Natural killer cell (primary cell): ENCODE measurements around the gene TMCO4. TPM values are rescaled to one million over a fixed set of nuclear protein-coding genes. Genes with fewer than 3 reads are reported as not detected.

Source experiments
- ATAC-seq, 3 donors: fragments of 150-1000 bp in 2 of 3; fragments of 200-7000 bp in 1 of 3; cut with Tn5 transposase; 1 replicate in 1 of 3; 2 replicates in 2 of 3; pipeline ENCODE4 v1.10.0; 2021; ENCODE audit warnings: mild to moderate bottlenecking in 2 of 3, moderate library complexity in 2 of 3
- DNase-seq, 2 donors: peaks; one replicate each; pipeline versions ENCODE4 v3.0.0 to v3.0.0-alpha.2; 2013 to 2021; ENCODE audit warnings: mixed read lengths in 1 of 2
- H3K27ac ChIP-seq: one replicate; pipeline ENCODE4 v1.5.1; 2013; ENCODE audit warnings: mild to moderate bottlenecking, low read length
- H3K27me3 ChIP-seq: one replicate; pipeline ENCODE4 v1.6.1; 2013; ENCODE audit warnings: low read length; ENCODE audit not compliant: control insufficient read depth, insufficient read depth
- H3K36me3 ChIP-seq: one replicate; pipeline ENCODE4 v1.6.1; 2013; ENCODE audit warnings: low read length; ENCODE audit not compliant: control insufficient read depth, insufficient read depth
- H3K4me1 ChIP-seq: one replicate; pipeline ENCODE4 v1.6.1; 2013; ENCODE audit warnings: low read length; ENCODE audit not compliant: control insufficient read depth, insufficient read depth
- H3K4me3 ChIP-seq: one replicate; pipeline ENCODE4 v1.5.1; 2013; ENCODE audit warnings: low read length
- H3K9me3 ChIP-seq: one replicate; pipeline ENCODE4 v1.6.1; 2013; ENCODE audit warnings: low read length; ENCODE audit not compliant: control insufficient read depth, insufficient read depth
- H3K27ac Mint-ChIP-seq, 2 donors: one replicate each; pipeline ENCODE4 v1.8.0; 2022; ENCODE audit warnings: mild to moderate bottlenecking in 2 of 2, mixed read lengths in 2 of 2, moderate library complexity in 1 of 2
- H3K27me3 Mint-ChIP-seq, 2 donors: one replicate each; pipeline ENCODE4 v1.8.0; 2022; ENCODE audit warnings: low read depth in 2 of 2, mixed read lengths in 2 of 2
- H3K36me3 Mint-ChIP-seq: one replicate; pipeline ENCODE4 v1.8.0; 2022; ENCODE audit warnings: mixed read lengths
- H3K4me1 Mint-ChIP-seq, 2 donors: one replicate each; pipeline ENCODE4 v1.8.0; 2022; ENCODE audit warnings: mixed read lengths in 2 of 2
- H3K4me3 Mint-ChIP-seq: one replicate; pipeline ENCODE4 v1.8.0; 2022; ENCODE audit warnings: mild to moderate bottlenecking, moderate library complexity, mixed read lengths
- H3K9me3 Mint-ChIP-seq, 2 donors: one replicate each; pipeline ENCODE4 v1.8.0; 2022; ENCODE audit warnings: mixed read lengths in 2 of 2
- WGBS: methylation state at CpG from one replicate; pipeline ENCODE4 v1.1.7; 2013; ENCODE audit warnings: missing lambda C conversion rate; ENCODE audit not compliant: insufficient coverage; 5-methylcytosine and 5-hydroxymethylcytosine counted together
- intact Hi-C: fragments of 100-400 bp; cut with micrococcal nuclease; formaldehyde crosslinking; loops from one replicate; pipeline ENCODE4 v1.14.2; 2022
- total RNA-seq, 4 donors: library from RNA; stranded (reverse); fragments of 120-200 nt in 1 of 4; gene quantifications; one replicate each; pipeline versions ENCODE4 v1.2.3 to v1.2.4, GENCODE V29; 2013 to 2022
- TF ChIP-seq, protein P1 (sequence below): fragments of 200-600 bp; IDR thresholded peaks from one replicate; pipeline ENCODE4 v1.8.0; 2022; ENCODE audit warnings: antibody characterized with exemption

TMCO4 gene
- total RNA-seq, 3 donors from 2014 or later (not counting 1 experiment from before 2014, with no cell fraction given): 14.2 to 21.5 (median 18.3) TPM

DNA sequence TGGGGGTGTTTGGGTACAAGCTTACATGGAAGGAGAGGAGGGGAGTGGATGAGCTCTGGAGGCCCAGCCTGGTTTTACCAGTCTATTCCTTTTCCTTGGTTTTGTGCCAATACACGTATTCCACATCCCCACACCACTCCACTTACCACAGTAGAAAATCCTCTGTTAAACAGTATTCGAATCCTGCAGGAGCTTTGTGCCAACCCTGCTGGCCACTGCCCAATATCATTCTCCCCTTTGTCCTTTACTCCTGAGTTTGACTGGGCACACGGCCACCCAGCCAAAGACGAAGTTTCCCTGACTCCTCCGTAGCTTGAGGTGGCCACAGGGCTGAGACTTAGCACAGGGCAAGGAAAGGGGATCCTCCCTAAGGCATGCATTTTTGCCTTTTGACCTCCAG, 61.6 kb downstream of the TMCO4 start:
- Histone ChIP-seq H3K4me1 (no peaks in the 10 kb centered on the region), H3K27me3 (no peaks in the 10 kb centered on the region), H3K9me3 (no peaks in the 10 kb centered on the region), H3K36me3 (peaks cover 5% of the 10 kb centered on the region), H3K4me3 (no peak overlapping the region), H3K27ac (no peak overlapping the region)
- H3K36me3 Mint-ChIP-seq: no peaks in the 10 kb centered on the region
- H3K9me3 Mint-ChIP-seq: no peaks in the 10 kb centered on the region
- no peaks in the 10 kb centered on the region for H3K4me1 Mint-ChIP-seq
- TF ChIP-seq, protein P1, sequence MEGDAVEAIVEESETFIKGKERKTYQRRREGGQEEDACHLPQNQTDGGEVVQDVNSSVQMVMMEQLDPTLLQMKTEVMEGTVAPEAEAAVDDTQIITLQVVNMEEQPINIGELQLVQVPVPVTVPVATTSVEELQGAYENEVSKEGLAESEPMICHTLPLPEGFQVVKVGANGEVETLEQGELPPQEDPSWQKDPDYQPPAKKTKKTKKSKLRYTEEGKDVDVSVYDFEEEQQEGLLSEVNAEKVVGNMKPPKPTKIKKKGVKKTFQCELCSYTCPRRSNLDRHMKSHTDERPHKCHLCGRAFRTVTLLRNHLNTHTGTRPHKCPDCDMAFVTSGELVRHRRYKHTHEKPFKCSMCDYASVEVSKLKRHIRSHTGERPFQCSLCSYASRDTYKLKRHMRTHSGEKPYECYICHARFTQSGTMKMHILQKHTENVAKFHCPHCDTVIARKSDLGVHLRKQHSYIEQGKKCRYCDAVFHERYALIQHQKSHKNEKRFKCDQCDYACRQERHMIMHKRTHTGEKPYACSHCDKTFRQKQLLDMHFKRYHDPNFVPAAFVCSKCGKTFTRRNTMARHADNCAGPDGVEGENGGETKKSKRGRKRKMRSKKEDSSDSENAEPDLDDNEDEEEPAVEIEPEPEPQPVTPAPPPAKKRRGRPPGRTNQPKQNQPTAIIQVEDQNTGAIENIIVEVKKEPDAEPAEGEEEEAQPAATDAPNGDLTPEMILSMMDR: no peak
- ATAC-seq (no peak), DNase-seq (no peak)
- 94% methylated on average over 5 of the region's 5 CpGs for WGBS
- H3K27ac Mint-ChIP-seq: no peak overlapping the region
- H3K4me3 Mint-ChIP-seq: no peak overlapping the region
- H3K27me3 Mint-ChIP-seq: no peaks in the 10 kb centered on the region
- intact Hi-C loops: no loop called here

DNA sequence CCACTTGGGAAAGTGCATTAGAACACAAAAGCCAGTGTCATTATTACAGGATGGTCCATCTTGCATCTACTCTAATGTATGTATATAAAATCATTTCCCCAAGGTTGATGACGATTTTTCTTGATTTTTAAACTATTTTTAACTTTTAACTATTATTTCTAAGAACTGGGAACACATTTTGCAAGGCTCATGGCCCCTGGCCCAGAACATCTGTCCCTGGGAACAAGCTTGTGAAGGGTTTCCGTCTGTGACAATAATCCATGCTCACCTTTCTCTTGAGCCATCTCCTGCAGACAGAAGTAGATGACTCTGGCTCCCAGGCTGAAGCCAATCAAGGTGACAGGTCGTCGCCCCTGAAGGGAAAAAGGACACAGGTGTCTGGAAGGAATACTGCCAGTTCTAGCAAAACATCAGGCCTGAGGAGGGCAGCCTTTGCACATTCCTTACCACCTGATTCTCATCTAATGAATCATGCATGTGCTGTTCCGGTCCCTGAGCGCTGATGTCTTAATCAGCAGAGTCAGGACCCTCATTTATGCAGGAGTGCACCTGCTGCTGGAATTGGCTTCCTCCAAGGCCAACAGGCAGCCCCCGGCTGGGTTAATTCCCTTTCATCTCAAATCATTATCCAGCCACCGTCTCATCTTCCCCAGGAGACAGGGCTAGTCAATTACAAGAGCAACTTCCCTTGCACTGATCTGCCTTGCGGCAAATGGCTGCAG, 62.5 kb downstream of the TMCO4 start:
- Mint-ChIP-seq H3K4me3 (no peak overlapping the region), H3K36me3 (no peaks in the 10 kb centered on the region), H3K4me1 (no peaks in the 10 kb centered on the region), H3K27ac (no peak overlapping the region), H3K9me3 (no peaks in the 10 kb centered on the region), H3K27me3 (no peaks in the 10 kb centered on the region)
- H3K4me1 ChIP-seq: no peaks in the 10 kb centered on the region
- TF ChIP-seq, protein P1: no peak
- peaks cover 5% of the 10 kb centered on the region for H3K36me3 ChIP-seq
- no peak overlapping the region for H3K4me3 ChIP-seq
- WGBS: 95% methylated on average over 9 of the region's 9 CpGs
- DNase-seq: no peak
- no peaks in the 10 kb centered on the region for H3K27me3 ChIP-seq
- intact Hi-C loops: no loop called here
- no peak overlapping the region for H3K27ac ChIP-seq
- ATAC-seq: no peak
- no peaks in the 10 kb centered on the region for H3K9me3 ChIP-seq

DNA sequence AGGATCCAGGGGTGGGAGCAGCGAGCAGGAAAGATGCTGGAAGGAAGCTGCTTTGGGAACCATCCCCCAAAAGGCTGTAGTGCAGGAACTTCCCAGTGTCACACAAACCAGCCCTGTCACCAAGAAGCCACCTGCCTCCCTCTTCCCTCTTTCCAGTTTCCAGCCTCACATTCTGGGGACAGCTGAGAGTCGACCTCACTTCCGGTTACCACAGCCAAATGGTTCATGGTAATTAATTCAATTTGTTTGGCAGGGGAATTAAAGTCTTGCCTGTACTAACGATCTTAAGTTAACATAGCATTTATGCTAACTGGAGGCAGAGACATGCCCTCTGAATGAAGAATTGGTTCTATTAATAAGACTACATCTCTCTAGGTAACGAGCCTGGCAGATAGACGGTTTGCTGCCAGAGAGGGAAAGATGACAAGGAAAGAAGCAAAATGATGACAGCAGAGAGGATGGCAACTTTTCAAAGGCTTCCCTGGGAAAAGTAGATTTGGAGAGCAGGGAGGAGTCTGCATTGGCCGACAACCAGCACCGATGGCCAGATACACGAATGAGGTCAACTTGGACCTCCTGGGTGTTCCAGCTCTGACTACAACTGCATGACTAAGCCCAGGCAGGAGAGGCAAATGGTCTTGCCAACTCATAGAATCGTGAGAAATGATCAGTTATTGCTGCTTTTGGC, 64.1 kb downstream of the TMCO4 start:
- no peak overlapping the region for H3K27ac Mint-ChIP-seq
- Histone ChIP-seq H3K27ac (no peak overlapping the region), H3K4me1 (no peaks in the 10 kb centered on the region), H3K27me3 (no peaks in the 10 kb centered on the region), H3K4me3 (no peak overlapping the region), H3K9me3 (no peaks in the 10 kb centered on the region), H3K36me3 (peaks cover 7% of the 10 kb centered on the region)
- H3K9me3 Mint-ChIP-seq: no peaks in the 10 kb centered on the region
- DNase-seq: no peak
- no peak overlapping the region for H3K4me3 Mint-ChIP-seq
- no peaks in the 10 kb centered on the region for H3K36me3 Mint-ChIP-seq
- H3K27me3 Mint-ChIP-seq: no peaks in the 10 kb centered on the region
- TF ChIP-seq, protein P1: no peak
- intact Hi-C loops: no loop called here
- WGBS: 97% methylated on average over 10 of the region's 10 CpGs
- ATAC-seq: no peak
- H3K4me1 Mint-ChIP-seq: no peaks in the 10 kb centered on the region
